ENCODE results near the gene SLC39A10. TPM values are rescaled to one million over a fixed set of nuclear protein-coding genes. Genes with fewer than 3 reads are reported as not detected.

The SLC39A10 gene
- total and polyA plus RNA-seq, 2 experiments from 2014 or later, result 48.0 to 82.6 TPM

- Histone ChIP-seq H3K79me2 (ENCODE audit: insufficient read depth) (no peaks in the 10 kb centered on the region), H3K36me3 (ENCODE audit: low read depth) (no peaks in the 10 kb centered on the region), H3K4me1 (ENCODE audit: insufficient read depth) (peaks cover 8% of the 10 kb centered on the region), H3K27ac (no peak overlapping the region), H2AFZ (no peak overlapping the region), H3K9me2 (ENCODE audit: insufficient read depth) (no peaks in the 10 kb centered on the region), H3K9me3 (ENCODE audit: low read depth) (peaks cover 2% of the 10 kb centered on the region), H3K4me2 (ENCODE audit: unreplicated experiment) (no peak overlapping the region), H3K9ac (no peak overlapping the region), H3K4me3 (no peak overlapping the region), H3F3A (ENCODE audit: insufficient read depth) (peaks cover 12% of the 10 kb centered on the region; the same call in 1 of the 2 replicates), H3K27me3 (replicated peaks; ENCODE audit: insufficient read depth) (no peaks in the 10 kb centered on the region), H4K20me1 (ENCODE audit: insufficient read depth) (no peaks in the 10 kb centered on the region)
- in situ Hi-C loops (cut with MboI), result no loop called here
- WGBS, 2 experiments (ENCODE audit: low coverage in 1 of 2, low lambda C conversion rate in 2 of 2, missing lambda C conversion rate in 2 of 2), result 50 to 57% methylated on average over 1 of the region's 1 CpG
- TF ChIP-seq EZH2phosphoT487 (IDR thresholded peaks at IDR 0.05; ENCODE audit: insufficient read depth, low read depth) (no peak), EZH2 (IDR thresholded peaks at IDR 0.05; ENCODE audit: insufficient read depth, poor library complexity, severe bottlenecking) (no peak)
- DNase-seq, result no peak
These were observed 102.9 kb downstream of the SLC39A10 start for GRCh38 chr2:195759877-195760276.

GRCh38 chr2:195763866-195764265, 106.8 kb downstream of the SLC39A10 start:
- Histone ChIP-seq H3K4me2 (ENCODE audit: unreplicated experiment) (no peak overlapping the region), H3K9me3 (ENCODE audit: low read depth) (peaks cover 5% of the 10 kb centered on the region), H3K36me3 (ENCODE audit: low read depth) (no peaks in the 10 kb centered on the region), H3K9me2 (ENCODE audit: insufficient read depth) (no peaks in the 10 kb centered on the region), H3K27ac (no peak overlapping the region), H4K20me1 (ENCODE audit: insufficient read depth) (no peaks in the 10 kb centered on the region), H3K9ac (no peak overlapping the region), H3K4me3 (no peak overlapping the region), H3K4me1 (ENCODE audit: insufficient read depth) (peaks cover 7% of the 10 kb centered on the region), H3F3A (ENCODE audit: insufficient read depth) (no peaks in the 10 kb centered on the region), H3K79me2 (ENCODE audit: insufficient read depth) (no peaks in the 10 kb centered on the region), H3K27me3 (replicated peaks; ENCODE audit: insufficient read depth) (no peaks in the 10 kb centered on the region), H2AFZ (no peak overlapping the region)
- in situ Hi-C loops (cut with MboI), result no loop called here
- DNase-seq, result no peak
- no peak for TF ChIP-seq EZH2phosphoT487 (IDR thresholded peaks at IDR 0.05; ENCODE audit: insufficient read depth, low read depth)
- TF ChIP-seq EZH2 (IDR thresholded peaks at IDR 0.05; ENCODE audit: insufficient read depth, poor library complexity, severe bottlenecking), result no peak

GRCh38 chr2:195766691-195767090, 109.7 kb downstream of the SLC39A10 start:
- Histone ChIP-seq H4K20me1 (ENCODE audit: insufficient read depth) (no peaks in the 10 kb centered on the region), H3K27me3 (replicated peaks; ENCODE audit: insufficient read depth) (no peaks in the 10 kb centered on the region), H3K9me3 (ENCODE audit: low read depth) (peaks cover 5% of the 10 kb centered on the region), H3K4me2 (ENCODE audit: unreplicated experiment) (no peak overlapping the region), H3K36me3 (ENCODE audit: low read depth) (no peaks in the 10 kb centered on the region), H3K4me1 (ENCODE audit: insufficient read depth) (peaks cover 7% of the 10 kb centered on the region), H3K79me2 (ENCODE audit: insufficient read depth) (no peaks in the 10 kb centered on the region), H3K27ac (no peak overlapping the region), H3K9me2 (ENCODE audit: insufficient read depth) (no peaks in the 10 kb centered on the region), H3K4me3 (no peak overlapping the region), H2AFZ (no peak overlapping the region), H3F3A (ENCODE audit: insufficient read depth) (no peaks in the 10 kb centered on the region), H3K9ac (no peak overlapping the region)
- no peak for DNase-seq
- 93 to 96% methylated on average over 1 of the region's 1 CpG for WGBS, 2 experiments (ENCODE audit: low coverage in 1 of 2, low lambda C conversion rate in 2 of 2, missing lambda C conversion rate in 2 of 2)
- in situ Hi-C loops (cut with MboI), result no loop called here
- TF ChIP-seq EZH2phosphoT487 (IDR thresholded peaks at IDR 0.05; ENCODE audit: insufficient read depth, low read depth), result no peak
- no peak for TF ChIP-seq EZH2 (IDR thresholded peaks at IDR 0.05; ENCODE audit: insufficient read depth, poor library complexity, severe bottlenecking)

GRCh38 chr2:195768431-195768830, 111.4 kb downstream of the SLC39A10 start:
- peaks cover 7% of the 10 kb centered on the region for H3K4me1 ChIP-seq (ENCODE audit: insufficient read depth)
- H3K9ac ChIP-seq, result no peak overlapping the region
- peaks cover 5% of the 10 kb centered on the region for H3K9me3 ChIP-seq (ENCODE audit: low read depth)
- no peaks in the 10 kb centered on the region for H3K9me2 ChIP-seq (ENCODE audit: insufficient read depth)
- no peak overlapping the region for H3K4me3 ChIP-seq
- H3K36me3 ChIP-seq (ENCODE audit: low read depth), result no peaks in the 10 kb centered on the region
- no peak overlapping the region for H2AFZ ChIP-seq
- WGBS, 2 experiments (ENCODE audit: low coverage in 1 of 2, low lambda C conversion rate in 2 of 2, missing lambda C conversion rate in 2 of 2), result 40 to 43% methylated on average over 2 of the region's 2 CpGs
- no peaks in the 10 kb centered on the region for H3K27me3 ChIP-seq (replicated peaks; ENCODE audit: insufficient read depth)
- DNase-seq, result peak; percentile 32
- H4K20me1 ChIP-seq (ENCODE audit: insufficient read depth), result no peaks in the 10 kb centered on the region
- H3K4me2 ChIP-seq (ENCODE audit: unreplicated experiment), result peak overlapping the region; percentile 24
- H3K79me2 ChIP-seq (ENCODE audit: insufficient read depth), result no peaks in the 10 kb centered on the region
- in situ Hi-C loops (cut with MboI), result no loop called here
- no peaks in the 10 kb centered on the region for H3F3A ChIP-seq (ENCODE audit: insufficient read depth)
- TF ChIP-seq EZH2 (IDR thresholded peaks at IDR 0.05; ENCODE audit: insufficient read depth, poor library complexity, severe bottlenecking) (no peak), EZH2phosphoT487 (IDR thresholded peaks at IDR 0.05; ENCODE audit: insufficient read depth, low read depth) (no peak)
- no peak overlapping the region for H3K27ac ChIP-seq

GRCh38 chr2:195769975-195770374, 112.9 kb downstream of the SLC39A10 start:
- H2AFZ ChIP-seq, result no peak overlapping the region
- peaks cover 7% of the 10 kb centered on the region for H3K4me1 ChIP-seq (ENCODE audit: insufficient read depth)
- no peaks in the 10 kb centered on the region for H4K20me1 ChIP-seq (ENCODE audit: insufficient read depth)
- no peaks in the 10 kb centered on the region for H3K27me3 ChIP-seq (replicated peaks; ENCODE audit: insufficient read depth)
- DNase-seq, result no peak
- no peak overlapping the region for H3K4me3 ChIP-seq
- H3K4me2 ChIP-seq (ENCODE audit: unreplicated experiment), result no peak overlapping the region
- H3K79me2 ChIP-seq (ENCODE audit: insufficient read depth), result no peaks in the 10 kb centered on the region
- H3K36me3 ChIP-seq (ENCODE audit: low read depth), result no peaks in the 10 kb centered on the region
- peaks cover 3% of the 10 kb centered on the region for H3K9me3 ChIP-seq (ENCODE audit: low read depth)
- in situ Hi-C loops (cut with MboI), result no loop called here
- TF ChIP-seq EZH2phosphoT487 (IDR thresholded peaks at IDR 0.05; ENCODE audit: insufficient read depth, low read depth) (no peak), EZH2 (IDR thresholded peaks at IDR 0.05; ENCODE audit: insufficient read depth, poor library complexity, severe bottlenecking) (no peak)
- H3K9ac ChIP-seq, result no peak overlapping the region
- H3K9me2 ChIP-seq (ENCODE audit: insufficient read depth), result no peaks in the 10 kb centered on the region
- no peaks in the 10 kb centered on the region for H3F3A ChIP-seq (ENCODE audit: insufficient read depth)
- no peak overlapping the region for H3K27ac ChIP-seq

All from GM23248 (cell line).